ENCODE measurements around the gene GSE1. TPM values are rescaled to one million over a fixed set of nuclear protein-coding genes. Genes with fewer than 3 reads are reported as not detected.

GSE1 gene
- total RNA-seq, 4 donors from 2014 or later, result 46.7 to 144 (median 96.9) TPM

- Histone ChIP-seq H3K27ac (no peak overlapping the region), H3K27me3 (no peaks in the 10 kb centered on the region), H3K4me3 (no peak overlapping the region), H3K4me1 (peaks cover 26% of the 10 kb centered on the region), H3K9me3 (no peaks in the 10 kb centered on the region), H3K36me3 (no peaks in the 10 kb centered on the region)
- WGBS, result 87% methylated on average over 7 of the region's 7 CpGs
- TF ChIP-seq POLR2AphosphoS5 (IDR thresholded peaks at IDR 0.05), result no peak
- no peak for TF ChIP-seq CTCF (IDR thresholded peaks at IDR 0.05)
- TF ChIP-seq EP300 (IDR thresholded peaks at IDR 0.05), result no peak
- TF ChIP-seq POLR2A (IDR thresholded peaks at IDR 0.05), result no peak
- DNase-seq (ENCODE audit: low spot score in 2 of 2), result no peak
These were observed 27.4 kb upstream of the GSE1 start for GRCh38 chr16:85585711-85586110.

- no peak for DNase-seq (ENCODE audit: low spot score in 2 of 2)
- Histone ChIP-seq H3K4me3 (no peak overlapping the region), H3K4me1 (peaks cover 20% of the 10 kb centered on the region), H3K9me3 (no peaks in the 10 kb centered on the region), H3K36me3 (no peaks in the 10 kb centered on the region), H3K27ac (no peak overlapping the region), H3K27me3 (no peaks in the 10 kb centered on the region)
- WGBS, result 77% methylated on average over 7 of the region's 31 CpGs
- TF ChIP-seq POLR2A (IDR thresholded peaks at IDR 0.05) (no peak), POLR2AphosphoS5 (IDR thresholded peaks at IDR 0.05) (no peak), CTCF (IDR thresholded peaks at IDR 0.05) (no peak), EP300 (IDR thresholded peaks at IDR 0.05) (no peak)
These were observed 26.6 kb upstream of the GSE1 start for GRCh38 chr16:85586380-85587104.

- H3K9me3 ChIP-seq, result no peaks in the 10 kb centered on the region
- DNase-seq (ENCODE audit: low spot score in 2 of 2), result no peak
- WGBS, result 94% methylated on average over 23 of the region's 26 CpGs
These were observed 25.2 kb upstream of the GSE1 start for GRCh38 chr16:85587762-85588556.

GRCh38 chr16:85588562-85589503 is 24.3 kb upstream of the GSE1 start:
- Histone ChIP-seq H3K9me3 (no peaks in the 10 kb centered on the region), H3K4me3 (no peak overlapping the region), H3K36me3 (no peaks in the 10 kb centered on the region), H3K27ac (no peak overlapping the region), H3K4me1 (peaks cover 13% of the 10 kb centered on the region), H3K27me3 (no peaks in the 10 kb centered on the region)
- WGBS, result 86% methylated on average over 17 of the region's 27 CpGs
- TF ChIP-seq POLR2AphosphoS5 (IDR thresholded peaks at IDR 0.05) (no peak), EP300 (IDR thresholded peaks at IDR 0.05) (no peak), POLR2A (IDR thresholded peaks at IDR 0.05) (no peak), CTCF (IDR thresholded peaks at IDR 0.05) (no peak)
- DNase-seq (ENCODE audit: low spot score in 2 of 2), result no peak

More at GRCh38 chr16:85587762-85588556, 25.2 kb upstream of the GSE1 start:
- Histone ChIP-seq H3K27me3 (no peaks in the 10 kb centered on the region), H3K4me1 (peaks cover 12% of the 10 kb centered on the region), H3K27ac (no peak overlapping the region), H3K4me3 (no peak overlapping the region), H3K36me3 (no peaks in the 10 kb centered on the region)
- no peak for TF ChIP-seq POLR2AphosphoS5 (IDR thresholded peaks at IDR 0.05)
- no peak for TF ChIP-seq CTCF (IDR thresholded peaks at IDR 0.05)
- no peak for TF ChIP-seq POLR2A (IDR thresholded peaks at IDR 0.05)
- TF ChIP-seq EP300 (IDR thresholded peaks at IDR 0.05), result no peak
